GM21526 (cell line): ENCODE data around the gene FAM221B.
A peak's percentile ranks its signal among the peaks of the same experiment; 100 is the strongest.

Experiments used
- ATAC-seq: cut with Tn5 transposase; IDR thresholded peaks from one replicate; pipeline ENCODE4 v1.9.1; 2021; ENCODE audit warnings: moderate library complexity; ENCODE audit not compliant: unreplicated experiment, low FRiP score

FAM221B gene

GRCh38 chr9:35826071-35826701 is 2.3 kb downstream of the FAM221B start:
- ATAC-seq = peak; percentile 43

GRCh38 chr9:35822926-35823325 is 5.6 kb downstream of the FAM221B start:
- no peak for ATAC-seq

- no peak for ATAC-seq
Measured at GRCh38 chr9:35820076-35820475, 8.5 kb downstream of the FAM221B start.

- no peak for ATAC-seq
Measured at GRCh38 chr9:35818341-35818740, 10.2 kb downstream of the FAM221B start.

- no peak for ATAC-seq
Measured at GRCh38 chr9:35816708-35817107, 11.8 kb downstream of the FAM221B start.

GRCh38 chr9:35814841-35815543 is 13.5 kb downstream of the FAM221B start, which contains the start of gene HINT2:
TSS of gene HINT2 (minus strand) at chr9:35815042. CDS start at chr9:35814979, 63 bp downstream.
- peak; percentile 68 for ATAC-seq

GRCh38 chr9:35814106-35814840 is 14.3 kb downstream of the FAM221B start:
- peak; percentile 16 for ATAC-seq

GRCh38 chr9:35813434-35814105 is 15.0 kb downstream of the FAM221B start:
- no peak for ATAC-seq

- peak; percentile 56 for ATAC-seq
Measured at GRCh38 chr9:35812025-35812602, 16.4 kb downstream of the FAM221B start, which contains the start of gene SPAG8. TSS of gene SPAG8 (minus strand) at chr9:35812262. CDS start at chr9:35812147, 115 bp downstream.

GRCh38 chr9:35811381-35812024 is 17.0 kb downstream of the FAM221B start:
- ATAC-seq = no peak

GRCh38 chr9:35810122-35810521 is 18.4 kb downstream of the FAM221B start:
- ATAC-seq = no peak

GRCh38 chr9:35808433-35808832 is 20.1 kb downstream of the FAM221B start:
- ATAC-seq = no peak

- no peak for ATAC-seq
Measured at GRCh38 chr9:35806101-35806500, 22.4 kb downstream of the FAM221B start.

- no peak for ATAC-seq
Measured at GRCh38 chr9:35801328-35802128, 27.0 kb downstream of the FAM221B start.

- ATAC-seq = no peak
Measured at GRCh38 chr9:35800530-35800929, 28.0 kb downstream of the FAM221B start.

- ATAC-seq = no peak
Measured at GRCh38 chr9:35798658-35799374, 29.7 kb downstream of the FAM221B start.

- no peak for ATAC-seq
Measured at GRCh38 chr9:35797311-35798109, 31.0 kb downstream of the FAM221B start.

GRCh38 chr9:35795695-35796094 is 32.8 kb downstream of the FAM221B start:
- ATAC-seq = no peak
